ENCODE data around the gene KLHL14.

KLHL14 gene

DNA sequence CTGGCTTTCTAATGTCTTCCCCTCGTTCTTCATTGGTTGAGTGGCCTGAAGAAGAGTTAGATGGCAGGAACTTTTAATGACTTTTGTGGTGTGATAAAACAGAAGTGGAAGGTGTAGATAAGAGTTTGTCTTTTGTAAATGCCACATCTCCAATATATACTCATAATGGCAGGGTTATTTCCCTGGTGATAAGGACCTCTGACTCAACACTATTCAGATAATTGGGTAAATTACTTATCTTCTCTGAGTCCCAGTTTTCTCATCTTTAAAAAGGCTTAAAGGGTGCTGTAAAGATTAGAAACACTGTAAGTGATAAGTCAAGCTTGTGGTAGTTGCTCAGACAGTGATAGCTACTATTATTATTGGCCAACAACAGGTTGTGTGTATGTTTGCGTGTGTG, 9.5 kb downstream of the KLHL14 start:
- TF ChIP-seq, protein P1, sequence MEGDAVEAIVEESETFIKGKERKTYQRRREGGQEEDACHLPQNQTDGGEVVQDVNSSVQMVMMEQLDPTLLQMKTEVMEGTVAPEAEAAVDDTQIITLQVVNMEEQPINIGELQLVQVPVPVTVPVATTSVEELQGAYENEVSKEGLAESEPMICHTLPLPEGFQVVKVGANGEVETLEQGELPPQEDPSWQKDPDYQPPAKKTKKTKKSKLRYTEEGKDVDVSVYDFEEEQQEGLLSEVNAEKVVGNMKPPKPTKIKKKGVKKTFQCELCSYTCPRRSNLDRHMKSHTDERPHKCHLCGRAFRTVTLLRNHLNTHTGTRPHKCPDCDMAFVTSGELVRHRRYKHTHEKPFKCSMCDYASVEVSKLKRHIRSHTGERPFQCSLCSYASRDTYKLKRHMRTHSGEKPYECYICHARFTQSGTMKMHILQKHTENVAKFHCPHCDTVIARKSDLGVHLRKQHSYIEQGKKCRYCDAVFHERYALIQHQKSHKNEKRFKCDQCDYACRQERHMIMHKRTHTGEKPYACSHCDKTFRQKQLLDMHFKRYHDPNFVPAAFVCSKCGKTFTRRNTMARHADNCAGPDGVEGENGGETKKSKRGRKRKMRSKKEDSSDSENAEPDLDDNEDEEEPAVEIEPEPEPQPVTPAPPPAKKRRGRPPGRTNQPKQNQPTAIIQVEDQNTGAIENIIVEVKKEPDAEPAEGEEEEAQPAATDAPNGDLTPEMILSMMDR (IDR thresholded peaks at IDR 0.05; ENCODE audit: low read depth, low read length, missing control alignments) = no peak
- no peak for DNase-seq (ENCODE audit: low read depth)
- no peak overlapping the region for H3K4me3 ChIP-seq (ENCODE audit: low read depth, low read length)

DNA sequence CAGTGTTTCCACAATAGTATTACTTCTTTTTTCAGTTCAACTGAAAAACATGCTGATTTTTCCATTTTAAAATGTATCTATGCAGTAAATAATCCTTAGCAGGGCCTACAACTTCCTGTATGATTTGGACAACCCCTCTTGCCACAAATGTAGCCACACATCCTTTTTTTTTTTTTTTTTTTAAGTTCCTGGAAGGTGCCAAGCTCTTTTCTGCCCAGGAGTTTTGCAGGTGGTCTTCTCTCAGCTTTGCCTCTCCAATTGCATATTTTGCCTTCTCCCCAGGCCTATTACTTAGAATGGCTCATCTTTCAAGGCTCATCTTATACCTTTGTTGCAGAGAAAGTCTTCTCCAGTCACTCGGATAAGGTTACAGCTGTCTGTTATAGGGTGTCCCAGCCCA, 11.6 kb downstream of the KLHL14 start:
- DNase-seq (ENCODE audit: low read depth) = no peak

DNA sequence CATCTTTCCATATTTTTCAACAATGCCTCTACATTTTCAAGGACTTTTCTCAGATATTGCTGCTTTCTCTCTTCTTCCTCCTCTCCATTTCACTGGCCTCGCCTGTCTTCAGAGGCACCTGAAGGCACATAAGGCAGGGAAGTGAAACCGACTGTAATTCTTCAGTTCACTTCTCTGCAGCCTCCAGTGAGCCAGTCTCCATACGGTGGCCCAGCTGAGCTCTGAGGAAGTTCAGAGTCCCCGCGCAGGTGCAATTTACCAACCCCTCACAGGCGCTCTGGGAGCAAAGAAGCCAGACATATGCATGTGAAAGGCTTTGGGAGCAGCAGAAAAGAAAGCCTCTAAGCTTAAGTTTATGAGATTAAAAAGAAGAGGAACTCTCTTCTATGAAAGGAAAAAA, 12.4 kb downstream of the KLHL14 start:
- TF ChIP-seq, protein P1 (IDR thresholded peaks at IDR 0.05; ENCODE audit: low read depth, low read length, missing control alignments) = no peak
- peak; percentile 42 for DNase-seq (ENCODE audit: low read depth)
- H3K4me3 ChIP-seq (ENCODE audit: low read depth, low read length) = no peak overlapping the region

More for the DNA sequence above, 11.6 kb downstream of the KLHL14 start:
- H3K4me3 ChIP-seq (ENCODE audit: low read depth, low read length) = no peak overlapping the region
- TF ChIP-seq, protein P1 (IDR thresholded peaks at IDR 0.05; ENCODE audit: low read depth, low read length, missing control alignments) = no peak

DNA sequence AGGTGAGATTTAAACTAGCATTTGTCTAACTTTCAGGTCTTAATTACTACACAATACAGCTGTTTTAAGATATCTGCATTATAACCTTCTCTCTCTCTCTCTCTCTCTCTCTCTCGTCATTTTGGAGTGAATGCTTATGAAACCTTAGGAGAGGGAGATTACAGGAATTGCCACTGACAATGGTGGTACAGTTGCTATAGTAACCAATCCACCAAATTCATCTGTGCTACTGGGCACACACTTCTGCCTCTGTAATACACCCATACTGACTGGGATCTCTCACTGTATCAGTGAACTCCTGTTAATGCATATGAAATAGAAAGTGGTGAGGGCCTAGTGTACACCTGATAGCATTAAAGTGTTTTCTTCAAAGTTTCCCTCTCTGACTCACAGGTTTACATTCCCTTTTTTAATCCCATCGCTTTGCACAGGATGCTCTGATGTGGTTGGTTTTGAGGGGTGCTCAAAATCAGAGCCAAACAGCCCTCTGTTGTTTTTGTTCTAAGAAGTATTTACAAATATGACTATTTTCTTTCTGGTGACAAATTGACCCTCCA, 13.1 kb downstream of the KLHL14 start:
- TF ChIP-seq, protein P1 (IDR thresholded peaks at IDR 0.05; ENCODE audit: low read depth, low read length, missing control alignments) = no peak
- no peak for DNase-seq (ENCODE audit: low read depth)
- no peak overlapping the region for H3K4me3 ChIP-seq (ENCODE audit: low read depth, low read length)

DNA sequence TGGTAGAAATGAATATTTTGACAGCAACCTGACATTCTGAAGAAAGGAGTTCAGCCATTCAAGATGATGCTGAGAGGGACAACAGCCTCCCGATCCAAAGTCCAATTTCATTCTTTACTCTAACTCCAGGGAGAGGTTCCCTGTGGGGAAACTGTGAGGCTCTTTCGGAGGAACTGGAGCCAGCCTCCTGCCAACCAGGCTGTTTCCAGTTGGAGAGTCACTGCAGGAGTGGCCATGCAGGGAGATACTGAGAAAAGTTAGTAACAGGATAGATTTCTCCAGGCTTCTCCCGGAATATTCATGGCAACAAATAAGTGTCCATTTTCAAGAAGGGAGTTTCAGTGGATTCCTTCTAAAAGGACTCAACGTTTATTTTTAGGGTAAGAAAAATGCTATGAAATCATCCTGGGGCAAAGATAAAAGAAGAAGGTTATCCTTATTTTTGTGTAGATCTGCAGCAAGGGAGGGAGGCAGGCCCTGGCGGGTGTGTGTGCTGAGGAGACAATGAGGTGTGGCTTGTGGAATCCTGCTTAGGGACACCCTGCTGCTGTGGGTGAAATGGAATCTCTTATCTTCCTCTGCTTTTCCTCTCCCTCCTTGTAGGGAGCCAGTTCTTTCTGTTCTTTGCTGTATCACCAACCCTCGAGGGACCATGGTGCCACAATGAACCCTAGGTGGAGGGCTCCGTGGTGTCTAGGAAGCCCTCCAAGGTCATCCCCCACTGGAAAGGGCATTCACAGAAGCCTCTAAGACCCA, 18.1 kb downstream of the KLHL14 start:
- no peak overlapping the region for H3K4me3 ChIP-seq (ENCODE audit: low read depth, low read length)
- TF ChIP-seq, protein P1 (IDR thresholded peaks at IDR 0.05; ENCODE audit: low read depth, low read length, missing control alignments) = no peak
- no peak for DNase-seq (ENCODE audit: low read depth)

DNA sequence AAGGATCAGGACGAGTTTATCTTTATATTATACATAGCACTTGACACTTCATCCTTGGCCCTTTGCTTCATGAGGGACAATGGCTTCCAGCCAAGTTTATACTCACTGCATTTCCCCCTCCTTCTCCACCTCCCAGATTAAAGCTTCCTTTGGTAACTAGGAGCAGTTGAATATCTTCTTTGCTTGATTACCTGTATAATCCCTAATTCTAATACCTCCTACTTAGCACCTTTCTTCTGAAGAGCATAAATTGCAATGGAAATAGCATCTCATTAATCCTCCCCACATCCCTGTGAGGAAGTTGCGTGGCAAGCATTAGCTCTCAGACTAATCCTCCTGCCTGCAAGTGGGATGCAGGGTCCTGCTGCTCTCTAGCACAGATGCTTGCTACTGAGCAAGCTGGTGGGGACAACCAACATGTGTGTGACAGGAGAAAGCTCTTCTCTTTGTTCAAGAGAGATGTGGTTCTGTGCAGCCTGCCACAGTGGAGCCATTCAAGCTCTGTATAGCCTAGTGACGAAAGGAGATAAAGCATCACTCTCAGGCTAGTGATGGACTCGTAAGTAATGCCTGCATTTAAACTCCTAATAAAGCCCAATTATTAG, 19.1 kb downstream of the KLHL14 start:
- no peak overlapping the region for H3K4me3 ChIP-seq (ENCODE audit: low read depth, low read length)
- no peak for DNase-seq (ENCODE audit: low read depth)

More for the DNA sequence above, 19.1 kb downstream of the KLHL14 start:
- TF ChIP-seq, protein P1 (IDR thresholded peaks at IDR 0.05; ENCODE audit: low read depth, low read length, missing control alignments) = no peak
